ENCODE data around the gene STAB2. TPM values are rescaled to one million over a fixed set of nuclear protein-coding genes. Genes with fewer than 3 reads are reported as not detected.

The STAB2 gene
- total and polyA plus RNA-seq, 2 of the 8 experiments (the other 6 are each of a cell fraction or from before 2014, with no cell fraction given) = not detected

GRCh38 chr12:103557628-103558010, 29.5 kb upstream of the STAB2 start:
- H3K14ac ChIP-seq (ENCODE audit: insufficient read length) = no peak overlapping the region
- H2BK5ac ChIP-seq (ENCODE audit: low read depth, low read length) = no peak overlapping the region
- no peak overlapping the region for H3K18ac ChIP-seq (ENCODE audit: extremely low read depth, low read length)
- H3K27me3 ChIP-seq (replicated peaks in 1 of 4; ENCODE audit: control insufficient read depth in 3 of 4, extremely low read depth in 1 of 4, insufficient read depth in 3 of 4, low read length in 3 of 4) = no peaks in the 10 kb centered on the region
- H3K56ac ChIP-seq (replicated peaks; ENCODE audit: insufficient read length, low read depth, low read length) = no peak overlapping the region
- H3K79me2 ChIP-seq (ENCODE audit: control insufficient read depth in 1 of 2, insufficient read depth in 2 of 2, low read length in 2 of 2) = no peaks in the 10 kb centered on the region
- 82% methylated on average over 2 of the region's 2 CpGs; no CpG with 5 or more reads in 1 of the 2 experiments for WGBS, 2 experiments (ENCODE audit: extremely low coverage in 1 of 2, insufficient coverage in 1 of 2, insufficient read length in 1 of 2, insufficient replicate concordance in 2 of 2, low coverage in 1 of 2, low lambda C conversion rate in 2 of 2, missing lambda C conversion rate in 1 of 2)
- H3K36me3 ChIP-seq (ENCODE audit: control insufficient read depth in 2 of 4, insufficient read depth in 4 of 4, low read length in 3 of 4) = no peaks in the 10 kb centered on the region
- CTCF ChIA-PET (ENCODE audit: partially characterized antibody) = interaction anchor here (1.3 kb wide), 1 partner anchor 9 kb away, joined by 9 read pairs; no protein-coding TSS in a partner anchor
- no peak overlapping the region for H3K4ac ChIP-seq (replicated peaks; ENCODE audit: insufficient read length, low read depth, low read length)
- H4K20me1 ChIP-seq (replicated peaks in 1 of 2; ENCODE audit: control insufficient read depth in 1 of 2, insufficient read depth in 2 of 2, low read length in 2 of 2) = no peaks in the 10 kb centered on the region
- H2AFZ ChIP-seq (ENCODE audit: low read length) = no peak overlapping the region
- DNase-seq (ENCODE audit: low read depth in 1 of 2, low spot score in 2 of 2) (no peak), FAIRE-seq (no peak)
- no peak overlapping the region for H3K4me3 ChIP-seq (ENCODE audit: extremely low read depth in 1 of 4, insufficient read depth in 2 of 4, low read depth in 3 of 4, low read length in 4 of 4)
- no peak overlapping the region for H2AK5ac ChIP-seq (ENCODE audit: low read depth, low read length)
- H4K8ac ChIP-seq (ENCODE audit: extremely low read depth, insufficient read depth, low read length) = no peak overlapping the region
- H2BK120ac ChIP-seq (replicated peaks; ENCODE audit: low read depth, low read length) = no peak overlapping the region
- no peak overlapping the region for H2BK20ac ChIP-seq (ENCODE audit: low read length)
- no peaks in the 10 kb centered on the region for H3K79me1 ChIP-seq (ENCODE audit: low read depth, low read length)
- no peak overlapping the region for H4K91ac ChIP-seq (replicated peaks; ENCODE audit: insufficient read length, low read length)
- H2BK12ac ChIP-seq (ENCODE audit: low read depth, low read length) = no peak overlapping the region
- no peaks in the 10 kb centered on the region for H3K23me2 ChIP-seq (ENCODE audit: low read depth, low read length)
- H3K4me2 ChIP-seq (ENCODE audit: insufficient read depth in 1 of 2, low read depth in 2 of 2, low read length in 2 of 2) = no peak overlapping the region
- H2BK15ac ChIP-seq (ENCODE audit: low read length) = no peak overlapping the region
- H4K5ac ChIP-seq (ENCODE audit: insufficient read length, low read depth, low read length) = no peak overlapping the region
- peaks cover 3 to 4% of the 10 kb centered on the region in 2 experiments; a peak in 1 of 4 replicates for H3K9me3 ChIP-seq (ENCODE audit: insufficient read depth in 2 of 2, low read depth in 1 of 2, low read length in 1 of 2)
- H3K23ac ChIP-seq (ENCODE audit: insufficient read length) = no peak overlapping the region
- no peak overlapping the region for H3K27ac ChIP-seq (ENCODE audit: low read depth, low read length)
- no peak overlapping the region for H3K9ac ChIP-seq (replicated peaks in 1 of 4; ENCODE audit: extremely low read depth in 1 of 4, low read depth in 3 of 4, low read length in 3 of 4)
- POLR2A ChIA-PET (ENCODE audit: partially characterized antibody) = no interaction called here
- H3K4me1 ChIP-seq (replicated peaks in 1 of 4; ENCODE audit: control insufficient read depth in 3 of 4, insufficient read depth in 4 of 4, low read length in 3 of 4) = no peaks in the 10 kb centered on the region
